ENCODE results near the gene PALD1.
"Not testable (repeated sequence)": the region's sequence is repeated elsewhere in the genome, so short reads cannot be mapped to it uniquely, and the experiment has no call there.

PALD1 gene

GRCh38 chr10:70604106-70604505 is 125.5 kb downstream of the PALD1 start:
- DNase-seq (ENCODE audit: low spot score), result no peak

- DNase-seq (ENCODE audit: low spot score), result no peak
These were observed 126.6 kb downstream of the PALD1 start for GRCh38 chr10:70605161-70605560.

- DNase-seq (ENCODE audit: low spot score), result no peak
These were observed 129.4 kb downstream of the PALD1 start for GRCh38 chr10:70607936-70608335.

- no peak for DNase-seq (ENCODE audit: low spot score)
These were observed 135.4 kb downstream of the PALD1 start for GRCh38 chr10:70613941-70614340.

- not testable (repeated sequence) for DNase-seq (ENCODE audit: low spot score)
These were observed 135.8 kb downstream of the PALD1 start for GRCh38 chr10:70614364-70614763.

- DNase-seq (ENCODE audit: low spot score), result no peak
These were observed 136.6 kb downstream of the PALD1 start for GRCh38 chr10:70615211-70615610.

GRCh38 chr10:70615784-70616522 is 137.4 kb downstream of the PALD1 start:
- no peak for DNase-seq (ENCODE audit: low spot score)

GRCh38 chr10:70616761-70617160 is 138.2 kb downstream of the PALD1 start:
- no peak for DNase-seq (ENCODE audit: low spot score)

Measured in Ammon's horn (tissue), 1 donor.